Sigmoid colon (tissue), 7 donors: Measurements from ENCODE around the gene MVB12A. TPM values are rescaled to one million over a fixed set of nuclear protein-coding genes. Genes with fewer than 3 reads are reported as not detected.

Source experiments
- DNase-seq: peaks from one replicate; pipeline ENCODE4 v3.0.0-alpha.2; 2019
- H3K27ac ChIP-seq, 4 donors: fragments of 200-600 bp; sonication (generic); one replicate each; pipeline ENCODE4 v1.5.1; 2016 to 2019; ENCODE audit warnings: mild to moderate bottlenecking in 1 of 4
- H3K27me3 ChIP-seq, 3 donors: fragments of 200-600 bp; sonication (generic); one replicate each; pipeline ENCODE4 v1.5.1; 2019; ENCODE audit warnings: mild to moderate bottlenecking in 1 of 3
- H3K36me3 ChIP-seq, 4 donors: fragments of 200-600 bp; sonication (generic); one replicate each; pipeline ENCODE4 v1.5.1; 2016 to 2019
- H3K4me1 ChIP-seq, 4 donors: fragments of 200-600 bp; sonication (generic); one replicate each; pipeline ENCODE4 v1.5.1; 2017 to 2019
- H3K4me3 ChIP-seq, 4 donors: fragments of 200-600 bp; sonication (generic); one replicate each; pipeline ENCODE4 v1.5.1; 2017 to 2019; ENCODE audit warnings: mild to moderate bottlenecking in 2 of 4, moderate library complexity in 1 of 4
- H3K9me3 ChIP-seq, 4 donors: fragments of 200-600 bp in 3 of 4; sonication (generic) in 3 of 4; one replicate each; pipeline versions ENCODE4 v1.5.1 to v1.6.1; 2013 to 2019
- EP300 ChIP-seq, 4 donors: sonication (generic); formaldehyde crosslinking; IDR thresholded peaks; one replicate each; pipeline ENCODE4 v1.6.1; 2017; ENCODE audit warnings: antibody characterized with exemption in 4 of 4
- POLR2A ChIP-seq, 2 donors: fragments of 450-650 bp; IDR thresholded peaks; one replicate each; pipeline ENCODE4 v1.6.1; 2016; ENCODE audit warnings: antibody characterized with exemption in 2 of 2, mild to moderate bottlenecking in 2 of 2, moderate library complexity in 2 of 2
- POLR2AphosphoS5 ChIP-seq, 4 donors: sonication (generic); formaldehyde crosslinking; IDR thresholded peaks; one replicate each; pipeline ENCODE4 v1.6.1; 2017; ENCODE audit warnings: antibody characterized with exemption in 4 of 4
- WGBS, 2 donors: extraction: QIAGEN DNeasy Blood & Tissue Kit; methylation state at CpG; one replicate each; pipeline ENCODE4 v1.1.7; 2013; 5-methylcytosine and 5-hydroxymethylcytosine counted together
- intact Hi-C: fragments of 100-400 bp; cut with DNase I; formaldehyde crosslinking; loops from one replicate; pipeline ENCODE4 v1.15.1; 2023
- polyA plus RNA-seq, 3 donors: library from polyadenylated mRNA; stranded (reverse); fragments of 200-250 nt; gene quantifications; one replicate each; pipeline ENCODE4 v1.2.3, GENCODE V29; 2013
- total RNA-seq, 4 donors: library from RNA; depleted of rRNA; stranded (reverse); fragments of >200 nt; gene quantifications; one replicate each; pipeline ENCODE4 v1.1.0, GENCODE V29; 2016
- TF ChIP-seq, protein P1 (sequence below), 4 experiments: fragments of 450-650 bp in 3 of 4; fragments of 200-600 bp in 1 of 4; IDR thresholded peaks; one replicate each; pipeline ENCODE4 v1.5.1; 2016 to 2019; ENCODE audit warnings: antibody characterized with exemption in 4 of 4, mild to moderate bottlenecking in 3 of 4, moderate library complexity in 2 of 4
- donor health status: healthy with polysubstance abuse.
- donor health status: Bipolar disorder and iron deficiency.
- donor health status: healthy.

MVB12A gene
- total and polyA plus RNA-seq, 7 donors, result 40.4 to 102 (median 55.8) TPM

DNA sequence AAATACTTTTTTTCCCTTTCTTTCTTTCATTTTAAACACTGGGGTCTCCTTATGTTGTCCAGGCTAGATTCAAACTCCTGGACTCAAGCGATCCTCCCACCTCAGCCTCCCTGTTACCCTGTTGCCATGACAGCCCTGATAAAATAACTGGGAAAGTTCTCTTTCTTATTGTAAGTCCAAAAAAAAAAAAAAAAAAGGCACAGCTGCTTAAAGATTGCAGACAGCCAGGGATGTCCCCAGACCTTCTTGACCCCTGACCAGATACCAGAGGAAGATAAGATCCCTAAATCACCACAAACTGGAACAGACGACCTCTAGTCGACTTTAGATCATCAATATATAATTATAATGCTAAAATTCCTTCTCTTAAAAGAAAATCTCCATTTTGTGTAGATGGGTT, 1.1 kb upstream of the MVB12A start:
- Histone ChIP-seq H3K4me3 (peak overlapping the region in 1 of 4 donors; percentile 76), H3K27me3 (no peaks in the 10 kb centered on the region), H3K4me1 (peaks cover 0 to 17% (median 12%) of the 10 kb centered on the region in 4 donors), H3K27ac (peak overlapping the region in 2 of 4 donors; percentile 86 to 87), H3K9me3 (no peaks in the 10 kb centered on the region), H3K36me3 (peaks cover 0 to 5% (median 0%) of the 10 kb centered on the region in 4 donors)
- WGBS, 2 donors, result 57 to 66% methylated on average over 3 of the region's 3 CpGs
- intact Hi-C loops, result no loop called here
- TF ChIP-seq EP300 (IDR thresholded peaks at IDR 0.05), result no peak
- TF ChIP-seq POLR2AphosphoS5 (IDR thresholded peaks at IDR 0.05), result no peak
- TF ChIP-seq POLR2A (IDR thresholded peaks at IDR 0.05), result no peak
- TF ChIP-seq, protein P1, sequence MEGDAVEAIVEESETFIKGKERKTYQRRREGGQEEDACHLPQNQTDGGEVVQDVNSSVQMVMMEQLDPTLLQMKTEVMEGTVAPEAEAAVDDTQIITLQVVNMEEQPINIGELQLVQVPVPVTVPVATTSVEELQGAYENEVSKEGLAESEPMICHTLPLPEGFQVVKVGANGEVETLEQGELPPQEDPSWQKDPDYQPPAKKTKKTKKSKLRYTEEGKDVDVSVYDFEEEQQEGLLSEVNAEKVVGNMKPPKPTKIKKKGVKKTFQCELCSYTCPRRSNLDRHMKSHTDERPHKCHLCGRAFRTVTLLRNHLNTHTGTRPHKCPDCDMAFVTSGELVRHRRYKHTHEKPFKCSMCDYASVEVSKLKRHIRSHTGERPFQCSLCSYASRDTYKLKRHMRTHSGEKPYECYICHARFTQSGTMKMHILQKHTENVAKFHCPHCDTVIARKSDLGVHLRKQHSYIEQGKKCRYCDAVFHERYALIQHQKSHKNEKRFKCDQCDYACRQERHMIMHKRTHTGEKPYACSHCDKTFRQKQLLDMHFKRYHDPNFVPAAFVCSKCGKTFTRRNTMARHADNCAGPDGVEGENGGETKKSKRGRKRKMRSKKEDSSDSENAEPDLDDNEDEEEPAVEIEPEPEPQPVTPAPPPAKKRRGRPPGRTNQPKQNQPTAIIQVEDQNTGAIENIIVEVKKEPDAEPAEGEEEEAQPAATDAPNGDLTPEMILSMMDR (IDR thresholded peaks at IDR 0.05), result no peak
- DNase-seq, result no peak

DNA sequence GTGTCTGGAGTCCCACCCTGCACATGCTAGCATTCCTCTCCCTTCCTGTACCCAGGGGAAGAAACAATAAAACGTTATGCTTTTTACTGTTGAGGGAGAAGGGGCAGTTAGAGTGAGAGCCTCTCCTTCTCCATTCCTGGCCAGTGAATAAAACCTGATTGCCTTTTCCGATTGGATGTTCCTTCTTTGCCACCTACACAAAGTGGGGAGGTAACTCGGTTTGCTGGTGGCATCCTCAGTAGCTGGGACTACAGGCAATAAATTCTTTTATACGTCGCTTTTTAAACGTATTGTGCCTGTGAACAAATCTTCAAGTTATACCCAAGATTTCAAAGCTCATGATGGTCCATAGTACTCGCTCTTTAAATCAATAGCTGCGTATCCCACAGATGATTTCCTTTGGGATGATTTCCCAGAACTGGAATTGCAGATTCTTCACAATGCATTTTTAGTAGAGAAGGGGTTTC, 660 bp upstream of the MVB12A start:
- 9 to 16% methylated on average over 8 of the region's 8 CpGs for WGBS, 2 donors
- TF ChIP-seq POLR2A (IDR thresholded peaks at IDR 0.05), result no peak
- TF ChIP-seq, protein P1 (IDR thresholded peaks at IDR 0.05), result no peak
- TF ChIP-seq EP300 (IDR thresholded peaks at IDR 0.05), result no peak
- TF ChIP-seq POLR2AphosphoS5 (IDR thresholded peaks at IDR 0.05), result no peak
- Histone ChIP-seq H3K36me3 (peaks cover 0 to 5% (median 0%) of the 10 kb centered on the region in 4 donors), H3K27ac (peak overlapping the region; percentile 84 to 87 (median 86)), H3K4me1 (peaks cover 0 to 17% (median 12%) of the 10 kb centered on the region in 4 donors), H3K4me3 (peak overlapping the region; percentile 20 to 97 (median 86)), H3K27me3 (no peaks in the 10 kb centered on the region), H3K9me3 (no peaks in the 10 kb centered on the region)
- intact Hi-C loops, result no loop called here
- DNase-seq, result no peak

DNA sequence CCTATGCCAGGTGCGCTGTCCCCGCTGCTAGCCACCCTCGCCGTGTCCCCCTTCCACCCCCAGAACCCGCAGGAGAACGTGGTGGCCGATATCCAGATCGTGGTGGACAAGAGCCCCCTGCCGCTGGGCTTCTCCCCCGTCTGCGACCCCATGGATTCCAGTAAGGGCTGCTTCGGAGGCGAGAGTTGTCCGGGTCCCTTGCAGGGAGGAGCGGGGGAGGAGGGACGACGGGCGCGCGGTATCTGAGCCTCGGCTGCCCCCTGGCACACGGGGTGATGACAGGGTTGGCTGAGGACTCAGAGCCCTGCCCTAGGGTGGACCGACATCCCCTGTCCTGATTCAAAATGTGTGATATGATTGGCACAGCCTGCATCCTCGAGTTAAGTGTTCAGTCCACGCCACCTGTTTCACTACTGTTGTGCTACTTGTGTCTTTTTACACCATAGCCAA, 653 bp downstream of the MVB12A start:
- Histone ChIP-seq H3K4me3 (peak overlapping the region; percentile 75 to 97 (median 86)), H3K9me3 (no peaks in the 10 kb centered on the region), H3K27ac (peak overlapping the region; percentile 75 to 87 (median 80)), H3K4me1 (peaks cover 0 to 25% (median 20%) of the 10 kb centered on the region in 4 donors), H3K36me3 (peaks cover 0 to 5% (median 0%) of the 10 kb centered on the region in 4 donors), H3K27me3 (no peaks in the 10 kb centered on the region)
- intact Hi-C loops, result no loop called here
- TF ChIP-seq EP300 (IDR thresholded peaks at IDR 0.05) (no peak), POLR2AphosphoS5 (IDR thresholded peaks at IDR 0.05) (no peak), POLR2A (IDR thresholded peaks at IDR 0.05) (no peak)
- TF ChIP-seq, protein P1 (IDR thresholded peaks at IDR 0.05), result no peak
- DNase-seq, result peak; percentile 74
- 4 to 5% methylated on average over 25 of the region's 25 CpGs for WGBS, 2 donors

DNA sequence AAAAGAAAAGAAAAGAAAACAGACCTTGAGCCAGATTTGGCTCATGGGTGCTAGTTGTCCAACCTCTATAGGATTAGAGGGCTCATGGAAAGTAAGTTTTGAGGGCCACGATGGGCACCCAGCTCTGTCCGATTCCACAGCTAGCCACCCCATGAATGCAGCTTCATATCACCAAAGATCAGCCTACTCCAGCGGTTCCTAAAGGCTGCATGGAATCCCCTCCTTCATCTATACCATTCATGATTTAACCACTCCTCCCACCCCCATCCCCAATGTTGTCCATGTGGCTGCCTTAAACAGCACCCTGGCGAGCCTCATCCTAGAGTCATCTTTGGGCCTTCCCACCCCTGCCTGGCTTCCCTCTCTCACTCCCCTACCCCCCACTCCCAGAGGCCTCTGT, 2.1 kb downstream of the MVB12A start:
- DNase-seq, result no peak
- 96 to 97% methylated on average over 4 of the region's 4 CpGs for WGBS, 2 donors
- intact Hi-C loops, result no loop called here

More for the DNA sequence above, 2.1 kb downstream of the MVB12A start:
- no peak overlapping the region for H3K27ac ChIP-seq
- no peak for TF ChIP-seq POLR2AphosphoS5 (IDR thresholded peaks at IDR 0.05)
- TF ChIP-seq, protein P1 (IDR thresholded peaks at IDR 0.05), result no peak
- no peak for TF ChIP-seq POLR2A (IDR thresholded peaks at IDR 0.05)
- TF ChIP-seq EP300 (IDR thresholded peaks at IDR 0.05), result no peak
- H3K4me3 ChIP-seq, result no peak overlapping the region
- H3K27me3 ChIP-seq, result no peaks in the 10 kb centered on the region
- no peaks in the 10 kb centered on the region for H3K9me3 ChIP-seq
- H3K36me3 ChIP-seq, result peaks cover 0 to 5% (median 0%) of the 10 kb centered on the region in 4 donors
- H3K4me1 ChIP-seq, result peaks cover 0 to 25% (median 20%) of the 10 kb centered on the region in 4 donors
